Endothelial cell (in vitro differentiated cells): ENCODE measurements around the gene IQSEC3. TPM values are rescaled to one million over a fixed set of nuclear protein-coding genes. Genes with fewer than 3 reads are reported as not detected.

Source experiments
- DNase-seq: peaks from one replicate; pipeline ENCODE4 v3.0.0; 2021; ENCODE audit warnings: low spot score
- H3K27ac Mint-ChIP-seq: one replicate; pipeline ENCODE4 v1.8.0; 2021; ENCODE audit warnings: mixed read lengths, inconsistent platforms; ENCODE audit not compliant: unreplicated experiment
- H3K27me3 Mint-ChIP-seq: one replicate; pipeline ENCODE4 v1.8.0; 2021; ENCODE audit warnings: mild to moderate bottlenecking, moderate library complexity, mixed read lengths, inconsistent platforms; ENCODE audit not compliant: unreplicated experiment
- H3K36me3 Mint-ChIP-seq: one replicate; pipeline ENCODE4 v1.8.0; 2021; ENCODE audit warnings: mild to moderate bottlenecking, low read depth, mixed read lengths, inconsistent platforms; ENCODE audit not compliant: unreplicated experiment
- H3K4me1 Mint-ChIP-seq: one replicate; pipeline ENCODE4 v1.8.0; 2021; ENCODE audit warnings: mild to moderate bottlenecking, mixed read lengths, inconsistent platforms; ENCODE audit not compliant: unreplicated experiment
- H3K4me3 Mint-ChIP-seq: one replicate; pipeline ENCODE4 v1.8.0; 2021; ENCODE audit warnings: mild to moderate bottlenecking, mixed read lengths, inconsistent platforms; ENCODE audit not compliant: unreplicated experiment
- H3K9me3 Mint-ChIP-seq: one replicate; pipeline ENCODE4 v1.8.0; 2021; ENCODE audit warnings: mixed read lengths, inconsistent platforms; ENCODE audit not compliant: unreplicated experiment
- total RNA-seq: library from RNA; stranded (reverse); fragmentation: NEBNext Ultra II Directional; extraction: Animal tissue kit (Norgen Biotek cat#: 25700); gene quantifications from one replicate; pipeline ENCODE4 v1.2.1, GENCODE V29; 2021; ENCODE audit not compliant: unreplicated experiment
- TF ChIP-seq, protein P1 (sequence below): fragments of 200-600 bp; sonication (generic); IDR thresholded peaks from one replicate; pipeline ENCODE4 v1.5.0; 2021; ENCODE audit warnings: antibody characterized with exemption; ENCODE audit not compliant: unreplicated experiment

The IQSEC3 gene
- total RNA-seq, 1 donor from 2014 or later: 13.2 TPM

DNA sequence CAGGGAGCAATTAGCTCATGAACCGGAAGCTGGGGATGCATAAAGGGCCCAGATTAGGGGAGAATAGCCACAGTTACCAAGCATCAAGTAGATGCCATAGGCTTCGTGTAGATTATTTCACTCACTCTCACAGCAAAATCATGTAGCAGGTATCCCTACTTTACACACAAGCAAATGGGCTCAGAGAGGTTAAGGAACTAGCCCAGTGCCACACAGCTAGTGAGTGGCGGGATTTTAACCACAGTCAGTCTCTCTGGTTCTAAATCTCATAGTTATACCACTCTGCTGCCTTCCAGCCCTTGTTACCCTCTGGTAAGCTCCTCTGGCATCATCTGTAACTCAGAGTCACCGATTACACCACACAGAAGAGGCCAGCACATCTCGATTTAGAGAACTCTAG lies 49.0 kb downstream of the IQSEC3 start:
- Mint-ChIP-seq H3K27ac (no peak overlapping the region), H3K27me3 (no peaks in the 10 kb centered on the region), H3K4me3 (no peak overlapping the region), H3K9me3 (no peaks in the 10 kb centered on the region), H3K4me1 (peaks cover 29% of the 10 kb centered on the region), H3K36me3 (no peaks in the 10 kb centered on the region)
- no peak for DNase-seq
- TF ChIP-seq, protein P1, sequence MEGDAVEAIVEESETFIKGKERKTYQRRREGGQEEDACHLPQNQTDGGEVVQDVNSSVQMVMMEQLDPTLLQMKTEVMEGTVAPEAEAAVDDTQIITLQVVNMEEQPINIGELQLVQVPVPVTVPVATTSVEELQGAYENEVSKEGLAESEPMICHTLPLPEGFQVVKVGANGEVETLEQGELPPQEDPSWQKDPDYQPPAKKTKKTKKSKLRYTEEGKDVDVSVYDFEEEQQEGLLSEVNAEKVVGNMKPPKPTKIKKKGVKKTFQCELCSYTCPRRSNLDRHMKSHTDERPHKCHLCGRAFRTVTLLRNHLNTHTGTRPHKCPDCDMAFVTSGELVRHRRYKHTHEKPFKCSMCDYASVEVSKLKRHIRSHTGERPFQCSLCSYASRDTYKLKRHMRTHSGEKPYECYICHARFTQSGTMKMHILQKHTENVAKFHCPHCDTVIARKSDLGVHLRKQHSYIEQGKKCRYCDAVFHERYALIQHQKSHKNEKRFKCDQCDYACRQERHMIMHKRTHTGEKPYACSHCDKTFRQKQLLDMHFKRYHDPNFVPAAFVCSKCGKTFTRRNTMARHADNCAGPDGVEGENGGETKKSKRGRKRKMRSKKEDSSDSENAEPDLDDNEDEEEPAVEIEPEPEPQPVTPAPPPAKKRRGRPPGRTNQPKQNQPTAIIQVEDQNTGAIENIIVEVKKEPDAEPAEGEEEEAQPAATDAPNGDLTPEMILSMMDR: no peak

DNA sequence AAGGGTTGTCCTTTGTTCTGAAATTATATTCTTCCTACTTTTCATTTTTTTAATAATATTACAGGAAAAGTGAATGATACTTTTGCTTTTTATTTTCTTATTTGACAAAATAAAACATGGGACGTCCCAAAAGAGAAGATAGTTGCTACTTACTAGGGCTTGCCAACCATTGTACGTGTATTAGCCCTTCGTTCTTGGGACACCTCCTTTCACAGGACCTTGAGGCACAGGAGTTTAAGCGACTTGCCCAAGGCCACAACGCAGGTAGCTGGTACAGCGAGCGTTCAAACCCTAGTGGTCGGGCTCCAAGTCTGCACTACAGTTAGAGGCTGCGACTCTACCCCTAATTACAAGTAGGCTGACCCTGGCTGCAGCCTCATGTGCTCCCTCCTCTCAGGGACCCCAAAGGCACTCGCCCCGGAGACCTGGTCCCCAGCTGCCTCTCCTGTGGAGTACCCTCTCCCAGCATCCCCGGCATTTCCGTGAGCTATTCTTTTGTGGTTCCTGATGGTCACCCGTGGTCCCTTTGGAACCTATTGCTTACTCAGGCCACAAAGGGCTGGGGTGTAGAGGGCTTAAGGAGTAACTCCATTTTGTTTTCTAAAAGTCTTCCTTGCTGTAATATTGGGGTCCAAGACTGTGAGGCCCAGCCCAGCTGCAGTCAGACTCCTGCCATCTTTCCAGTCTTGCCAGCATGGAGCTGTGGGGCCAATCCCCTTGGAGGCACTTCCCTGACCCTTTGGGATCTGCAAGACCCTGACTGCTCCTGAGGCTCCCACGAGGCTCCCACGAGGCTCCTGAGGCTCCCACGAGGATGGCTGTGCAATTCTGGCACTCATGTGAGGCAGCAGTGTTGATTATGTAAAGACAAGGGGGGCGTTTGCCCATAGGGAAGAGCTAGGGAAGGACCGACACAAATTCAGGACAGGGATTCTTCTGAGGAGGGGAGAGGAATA lies 49.7 kb downstream of the IQSEC3 start:
- Mint-ChIP-seq H3K27me3 (no peaks in the 10 kb centered on the region), H3K4me3 (no peak overlapping the region), H3K36me3 (no peaks in the 10 kb centered on the region), H3K9me3 (no peaks in the 10 kb centered on the region), H3K27ac (no peak overlapping the region), H3K4me1 (peaks cover 22% of the 10 kb centered on the region)
- no peak for DNase-seq
- TF ChIP-seq, protein P1: no peak

DNA sequence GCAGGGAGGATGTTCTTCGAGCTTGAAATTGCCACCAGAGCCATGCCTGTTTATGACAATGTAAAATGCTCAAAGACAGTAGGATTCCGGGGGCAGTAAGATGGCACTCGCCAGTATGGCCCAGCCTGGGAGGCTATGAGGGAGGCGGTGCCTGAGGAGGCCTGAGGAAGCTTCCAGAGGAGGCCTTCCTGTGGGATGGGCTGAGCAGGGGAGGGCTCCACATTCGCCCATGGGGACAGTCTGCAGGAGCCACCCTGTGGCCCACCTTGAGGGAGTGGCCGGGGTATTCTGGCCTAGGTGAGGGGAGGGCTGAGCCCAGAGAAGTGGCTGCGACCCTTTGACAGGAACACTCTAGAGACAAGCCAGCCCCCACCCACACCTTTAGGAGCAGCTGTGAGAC lies 50.7 kb downstream of the IQSEC3 start:
- TF ChIP-seq, protein P1: no peak
- Mint-ChIP-seq H3K36me3 (no peaks in the 10 kb centered on the region), H3K27ac (no peak overlapping the region), H3K4me3 (no peak overlapping the region), H3K4me1 (peaks cover 11% of the 10 kb centered on the region), H3K9me3 (no peaks in the 10 kb centered on the region), H3K27me3 (peaks cover 3% of the 10 kb centered on the region)
- DNase-seq: no peak

DNA sequence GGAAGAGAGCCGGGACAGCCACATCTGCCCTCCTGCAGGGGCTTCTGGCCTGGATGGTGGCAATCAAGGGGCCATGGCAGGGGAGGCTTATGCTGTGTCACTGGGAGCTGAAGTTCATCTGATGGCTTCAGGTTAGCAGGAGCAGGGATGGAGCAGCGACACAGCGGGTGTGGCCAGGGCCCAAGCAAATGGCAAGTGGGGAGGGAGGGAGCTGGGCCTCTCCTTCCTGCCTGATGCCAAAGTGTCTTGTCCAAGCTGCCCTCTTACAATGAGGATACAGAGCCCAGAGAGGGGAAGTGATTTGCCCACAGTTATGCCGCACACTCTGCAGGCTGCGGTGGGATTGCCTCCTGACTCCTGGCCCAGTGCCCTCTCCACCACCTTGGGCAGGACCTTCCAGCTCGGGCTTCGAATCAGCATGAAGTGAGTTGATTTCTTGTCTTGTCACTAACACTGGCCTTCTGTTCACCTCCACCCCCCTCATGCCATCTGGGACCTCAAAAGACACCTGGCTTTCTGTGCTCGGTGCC lies 51.3 kb downstream of the IQSEC3 start:
- Mint-ChIP-seq H3K4me1 (peaks cover 8% of the 10 kb centered on the region), H3K27me3 (peaks cover 4% of the 10 kb centered on the region), H3K9me3 (no peaks in the 10 kb centered on the region), H3K4me3 (no peak overlapping the region), H3K36me3 (no peaks in the 10 kb centered on the region), H3K27ac (no peak overlapping the region)
- DNase-seq: no peak
- TF ChIP-seq, protein P1: no peak

DNA sequence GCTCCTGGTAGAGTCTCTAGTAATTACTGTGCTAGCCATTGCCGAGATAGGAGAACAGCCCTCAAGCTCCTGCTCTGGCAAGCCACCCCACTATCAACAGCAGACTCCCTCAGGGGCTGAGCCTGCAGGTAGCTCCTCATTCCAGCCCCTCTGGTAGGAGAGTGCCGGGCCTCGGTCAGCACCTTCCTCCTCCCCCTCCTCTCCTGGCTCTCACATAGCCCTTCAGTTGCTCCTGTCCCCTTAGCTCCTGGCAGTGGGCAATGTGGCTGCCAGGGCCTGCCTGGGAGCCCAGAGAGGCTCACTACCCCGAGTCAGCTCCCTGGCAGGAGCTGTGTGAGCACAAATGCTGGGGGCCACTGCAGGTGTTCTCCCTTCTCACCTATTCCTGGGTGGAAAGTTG lies 52.0 kb downstream of the IQSEC3 start:
- Mint-ChIP-seq H3K4me1 (peaks cover 4% of the 10 kb centered on the region), H3K27me3 (peaks cover 4% of the 10 kb centered on the region), H3K27ac (no peak overlapping the region), H3K36me3 (no peaks in the 10 kb centered on the region), H3K4me3 (no peak overlapping the region), H3K9me3 (no peaks in the 10 kb centered on the region)
- TF ChIP-seq, protein P1: no peak
- no peak for DNase-seq
